HepG2 (cell line): ENCODE measurements around the gene HDAC4. TPM values are rescaled to one million over a fixed set of nuclear protein-coding genes. Genes with fewer than 3 reads are reported as not detected.

Experiments
- ATAC-seq: fragments of 200-7000 bp; cut with Tn5 transposase; 3 replicates; pipeline ENCODE4 v1.9.1; 2020; ENCODE audit warnings: mild to moderate bottlenecking, moderate library complexity
- BruUV-seq: library from RNA; stranded (reverse); fragments of 400-500 nt; replicated peaks from 2 replicates; lab custom pipeline; 2021; lab: Mats Ljungman, UMichigan
- CTCF ChIA-PET: fragments of 300-600 bp; formaldehyde crosslinking; extraction: SDS; loops from one replicate; lab custom pipeline; 2021; ENCODE audit warnings: low total read pairs, inconsistent platforms, low intra/inter-chr PET ratio; lab: Yijun Ruan, JAX
- POLR2A ChIA-PET: fragments of 350-600 bp; sonication (Branson Sonifier 250); formaldehyde crosslinking; loops from one replicate; lab custom pipeline; 2020; ENCODE audit warnings: antibody characterized with exemption, inconsistent platforms; lab: Yijun Ruan, JAX
- DNase-seq: peaks from one replicate; pipeline ENCODE4 v3.0.0-alpha.2; 2015; ENCODE audit warnings: low spot score
- FAIRE-seq: peaks from 3 replicates; lab custom pipeline; 2011; peaks lifted over from hg19 to GRCh38; lab: Jason Lieb, UNC
- H2AFZ ChIP-seq: one replicate; pipeline ENCODE4 v1.6.1; 2011; ENCODE audit warnings: low read length, inconsistent platforms
- H3K27ac ChIP-seq: fragments of 300-600 bp; 3 replicates; pipeline ENCODE4 v1.8.0; 2011; ENCODE audit warnings: mixed run types, mild to moderate bottlenecking, mixed read lengths, low read length, inconsistent platforms; ENCODE audit not compliant: insufficient read depth; ENCODE audit errors: extremely low read length
- H3K27me3 ChIP-seq, 2 experiments: fragments of 200-600 bp in 1 of 2; 2 replicates in 1 of 2; 3 replicates in 1 of 2; pipeline versions ENCODE4 v1.6.0 to v1.8.0; 2011; ENCODE audit warnings: low read length in 2 of 2, mild to moderate bottlenecking in 2 of 2, moderate library complexity in 2 of 2, inconsistent platforms in 1 of 2; ENCODE audit not compliant: insufficient read depth in 2 of 2, control insufficient read depth in 1 of 2
- H3K36me3 ChIP-seq, 2 experiments: fragments of 200-600 bp in 1 of 2; replicated peaks in 1 of 2; 2 replicates in 1 of 2; 3 replicates in 1 of 2; pipeline versions ENCODE4 v1.5.1 to v1.8.0; 2011; ENCODE audit warnings: low read length in 2 of 2, inconsistent platforms in 1 of 2; ENCODE audit not compliant: insufficient read depth in 2 of 2, control insufficient read depth in 1 of 2
- H3K4me1 ChIP-seq: 2 replicates; pipeline ENCODE4 v1.5.1; 2012; ENCODE audit warnings: low read length, inconsistent platforms; ENCODE audit not compliant: insufficient read depth
- H3K4me2 ChIP-seq: 2 replicates; pipeline ENCODE4 v1.6.0; 2011; ENCODE audit warnings: low read depth, low read length, inconsistent platforms
- H3K4me3 ChIP-seq, 3 experiments: fragments of 200-600 bp in 1 of 3; sonication (generic), shearing (Covaris generic) in 1 of 3; replicated peaks in 1 of 3; 2 replicates each; pipeline ENCODE4 v1.5.1; 2011 to 2016; ENCODE audit warnings: low read length in 3 of 3, inconsistent platforms in 2 of 3, low read depth in 2 of 3, mild to moderate bottlenecking in 2 of 3, control low read depth in 1 of 3, mixed read lengths in 1 of 3; ENCODE audit not compliant: insufficient read depth in 1 of 3
- H3K79me2 ChIP-seq: one replicate; pipeline ENCODE4 v1.6.1; 2011; ENCODE audit warnings: low read length, inconsistent platforms; ENCODE audit not compliant: insufficient read depth
- H3K9ac ChIP-seq: 2 replicates; pipeline ENCODE4 v1.6.0; 2011; ENCODE audit warnings: mild to moderate bottlenecking, low read depth, low read length, inconsistent platforms; ENCODE audit not compliant: insufficient read depth
- H3K9me3 ChIP-seq: 2 replicates; pipeline ENCODE4 v1.5.1; 2012; ENCODE audit warnings: mild to moderate bottlenecking, low read length
- H4K20me1 ChIP-seq: 2 replicates; pipeline ENCODE4 v1.6.0; 2011; ENCODE audit warnings: inconsistent platforms, mild to moderate bottlenecking, low read length, moderate library complexity; ENCODE audit not compliant: insufficient read depth
- CEBPB ChIP-seq: IDR thresholded peaks from 2 replicates; pipeline ENCODE4 v1.6.1; 2011; ENCODE audit warnings: low read depth, low read length, improper control_type of control experiment, borderline replicate concordance
- ISL2 ChIP-seq: sonication (generic); formaldehyde crosslinking; IDR thresholded peaks from 2 replicates; pipeline ENCODE4 v1.5.0; 2020; ENCODE audit warnings: missing genetic modification reagents
- PHB2 ChIP-seq: fragments of 450-650 bp; IDR thresholded peaks from 2 replicates; pipeline ENCODE4 v1.6.1; 2018; ENCODE audit not compliant: partially characterized antibody
- TCF7L2 ChIP-seq: IDR thresholded peaks from 2 replicates; pipeline ENCODE4 v1.6.1; 2011; ENCODE audit warnings: mild to moderate bottlenecking, low read depth, low read length, moderate library complexity
- WGBS: methylation state at CpG from one replicate; pipeline ENCODE4 v1.1.6; 2017; ENCODE audit warnings: low lambda C conversion rate; 5-methylcytosine and 5-hydroxymethylcytosine counted together
- in situ Hi-C: cut with HindIII; loops from 2 replicates; pipeline ENCODE4 v1.10.0; 2017; ENCODE audit warnings: low pct_unique_long_range_greater_than_20kb; ENCODE audit not compliant: extremely low pct_ligation_motif_present
- intact Hi-C: fragments of 100-400 bp; cut with micrococcal nuclease; formaldehyde crosslinking; loops from one replicate; pipeline ENCODE4 v1.10.0; 2022; ENCODE audit not compliant: unreplicated experiment
- polyA plus RNA-seq, 8 experiments: library from polyadenylated mRNA; depleted of rRNA in 3 of 8; stranded (reverse) in 7 of 8; unstranded in 1 of 8; fragments of >200 nt; fragmentation: Illumina TruSeq in 4 of 8; extraction: Trizol in 4 of 8; gene quantifications; 2 replicates each; pipeline versions ENCODE4 v1.2.1 to v1.2.3, GENCODE V29; 2011 to 2016; ENCODE audit warnings: low read depth in 4 of 8, missing spikeins in 1 of 8, mixed read lengths in 1 of 8; ENCODE audit not compliant: insufficient read depth in 1 of 8
- total RNA-seq, 5 experiments: library from RNA; depleted of rRNA; stranded (reverse); fragments of >200 nt; fragmentation: Illumina TruSeq; extraction: Trizol; gene quantifications; 2 replicates each; pipeline ENCODE4 v1.2.3, GENCODE V29; 2016; ENCODE audit warnings: low read depth in 1 of 5
- TF ChIP-seq, protein P1 (sequence below): sonication (generic); formaldehyde crosslinking; IDR thresholded peaks from 2 replicates; pipeline ENCODE4 v1.4.0; 2020; ENCODE audit warnings: missing genetic modification reagents, borderline replicate concordance
- TF ChIP-seq, protein P2 (sequence below): sonication (generic); formaldehyde crosslinking; IDR thresholded peaks from 2 replicates; pipeline ENCODE4 v1.4.0; 2020; ENCODE audit warnings: missing genetic modification reagents

Gene HDAC4
- total and polyA plus RNA-seq, 2 of the 13 experiments (the other 11 are each of a cell fraction or from before 2014, with no cell fraction given), result 10.1 to 11.5 TPM

DNA sequence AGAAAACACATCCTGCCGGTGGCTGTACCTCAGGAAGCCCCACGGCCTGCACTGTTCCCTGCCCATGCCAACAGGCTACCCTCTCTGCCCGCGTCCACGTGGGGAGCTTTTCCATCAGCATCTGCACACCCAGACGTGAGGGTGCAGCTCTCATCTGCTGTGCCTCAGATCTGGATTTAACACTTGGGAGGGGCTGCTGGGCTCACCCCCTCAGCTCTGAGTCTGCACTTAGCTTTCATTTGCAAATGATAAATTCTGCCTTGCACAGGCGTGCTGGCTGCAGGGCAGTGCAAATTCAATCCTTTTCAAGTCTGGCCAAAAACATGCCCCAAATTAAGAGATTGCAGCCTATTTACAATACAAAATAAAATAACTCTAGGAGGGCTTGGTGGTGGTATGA is 307.3 kb downstream of the HDAC4 start (continued):
- TF ChIP-seq, protein P1, sequence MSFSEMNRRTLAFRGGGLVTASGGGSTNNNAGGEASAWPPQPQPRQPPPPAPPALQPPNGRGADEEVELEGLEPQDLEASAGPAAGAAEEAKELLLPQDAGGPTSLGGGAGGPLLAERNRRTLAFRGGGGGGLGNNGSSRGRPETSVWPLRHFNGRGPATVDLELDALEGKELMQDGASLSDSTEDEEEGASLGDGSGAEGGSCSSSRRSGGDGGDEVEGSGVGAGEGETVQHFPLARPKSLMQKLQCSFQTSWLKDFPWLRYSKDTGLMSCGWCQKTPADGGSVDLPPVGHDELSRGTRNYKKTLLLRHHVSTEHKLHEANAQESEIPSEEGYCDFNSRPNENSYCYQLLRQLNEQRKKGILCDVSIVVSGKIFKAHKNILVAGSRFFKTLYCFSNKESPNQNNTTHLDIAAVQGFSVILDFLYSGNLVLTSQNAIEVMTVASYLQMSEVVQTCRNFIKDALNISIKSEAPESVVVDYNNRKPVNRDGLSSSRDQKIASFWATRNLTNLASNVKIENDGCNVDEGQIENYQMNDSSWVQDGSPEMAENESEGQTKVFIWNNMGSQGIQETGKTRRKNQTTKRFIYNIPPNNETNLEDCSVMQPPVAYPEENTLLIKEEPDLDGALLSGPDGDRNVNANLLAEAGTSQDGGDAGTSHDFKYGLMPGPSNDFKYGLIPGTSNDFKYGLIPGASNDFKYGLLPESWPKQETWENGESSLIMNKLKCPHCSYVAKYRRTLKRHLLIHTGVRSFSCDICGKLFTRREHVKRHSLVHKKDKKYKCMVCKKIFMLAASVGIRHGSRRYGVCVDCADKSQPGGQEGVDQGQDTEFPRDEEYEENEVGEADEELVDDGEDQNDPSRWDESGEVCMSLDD (CRISPR knock-in tag), result no peak
- no peak for TF ChIP-seq TCF7L2
- no peak for TF ChIP-seq ISL2 (CRISPR knock-in tag)
- TF ChIP-seq PHB2, result no peak

DNA sequence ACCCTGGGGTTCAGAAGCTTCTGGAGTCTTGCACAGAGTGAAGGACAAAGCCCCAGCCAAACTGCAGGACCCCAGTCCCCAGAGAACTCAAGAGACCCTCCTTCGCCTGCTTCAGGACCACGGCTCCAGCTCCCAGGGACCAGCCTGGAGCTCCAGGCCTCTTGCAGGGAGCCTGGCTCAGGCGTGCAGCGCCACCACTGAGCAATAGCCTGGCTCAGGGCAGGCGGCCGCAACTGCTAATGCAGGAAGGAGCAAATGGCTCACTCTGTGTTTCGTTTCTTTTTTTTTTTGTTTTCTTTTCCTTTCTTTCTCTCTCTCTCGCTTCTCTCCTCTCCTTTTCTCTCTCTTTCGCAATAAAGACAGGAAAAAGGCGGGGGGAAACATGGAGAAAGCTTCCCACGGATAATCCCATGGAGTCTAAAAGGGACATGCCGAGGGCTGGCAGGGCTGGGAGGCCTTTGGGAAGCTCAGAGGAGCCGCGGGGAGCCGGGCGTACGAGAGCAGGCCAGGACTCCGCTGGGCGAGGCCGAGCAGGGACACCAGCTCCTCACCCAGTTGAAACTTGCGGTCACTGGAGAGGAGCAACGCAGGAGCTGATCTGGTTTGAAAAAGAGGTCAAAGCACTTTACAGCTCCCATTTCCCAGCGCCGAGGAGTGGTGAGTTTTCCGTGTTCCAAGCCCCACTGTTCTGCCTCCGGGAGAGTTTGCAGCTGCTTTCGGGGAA is 308.1 kb downstream of the HDAC4 start:
- FAIRE-seq, result no peak
- H3K9ac ChIP-seq, result no peak overlapping the region
- in situ Hi-C loops, result no loop called here
- intact Hi-C loops, result no loop called here
- CTCF ChIA-PET, result no interaction called here
- peaks cover 14% of the 10 kb centered on the region in 2 experiments; a peak in 3 of 5 replicates for H3K36me3 ChIP-seq
- no peaks in the 10 kb centered on the region for H3K27me3 ChIP-seq
- no peak overlapping the region for H3K4me3 ChIP-seq
- peak; percentile 71 for TF ChIP-seq CEBPB
- TF ChIP-seq, protein P2, sequence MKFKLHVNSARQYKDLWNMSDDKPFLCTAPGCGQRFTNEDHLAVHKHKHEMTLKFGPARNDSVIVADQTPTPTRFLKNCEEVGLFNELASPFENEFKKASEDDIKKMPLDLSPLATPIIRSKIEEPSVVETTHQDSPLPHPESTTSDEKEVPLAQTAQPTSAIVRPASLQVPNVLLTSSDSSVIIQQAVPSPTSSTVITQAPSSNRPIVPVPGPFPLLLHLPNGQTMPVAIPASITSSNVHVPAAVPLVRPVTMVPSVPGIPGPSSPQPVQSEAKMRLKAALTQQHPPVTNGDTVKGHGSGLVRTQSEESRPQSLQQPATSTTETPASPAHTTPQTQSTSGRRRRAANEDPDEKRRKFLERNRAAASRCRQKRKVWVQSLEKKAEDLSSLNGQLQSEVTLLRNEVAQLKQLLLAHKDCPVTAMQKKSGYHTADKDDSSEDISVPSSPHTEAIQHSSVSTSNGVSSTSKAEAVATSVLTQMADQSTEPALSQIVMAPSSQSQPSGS (CRISPR knock-in tag), result no peak
- TF ChIP-seq, all 625 proteins: peak for 1
- Histone ChIP-seq H4K20me1 (no peaks in the 10 kb centered on the region), H3K79me2 (no peaks in the 10 kb centered on the region), H3K27ac (no peak overlapping the region), H2AFZ (no peak overlapping the region), H3K9me3 (no peaks in the 10 kb centered on the region), H3K4me2 (no peak overlapping the region), H3K4me1 (no peaks in the 10 kb centered on the region)
- DNase-seq (no peak), ATAC-seq (no peak)
- POLR2A ChIA-PET, result no interaction called here
- no TSS peak for BruUV-seq
- WGBS, result 95% methylated on average over 27 of the region's 27 CpGs
